Fibroblast of lung (primary cell): ENCODE results near the gene CFHR2. TPM values are rescaled to one million over a fixed set of nuclear protein-coding genes. Genes with fewer than 3 reads are reported as not detected.

Experiments used
- DNase-seq, 2 donors: peaks; one replicate each; pipeline versions ENCODE4 v3.0.0 to v3.0.0-alpha.2; 2010; ENCODE audit warnings: low read depth in 2 of 2
- H2AFZ ChIP-seq: 2 replicates; pipeline ENCODE4 v1.5.1; 2012; ENCODE audit warnings: low read length, control low read depth, inconsistent platforms
- H3K27ac ChIP-seq: 2 replicates; pipeline ENCODE4 v1.5.1; 2011; ENCODE audit warnings: low read length, control low read depth; ENCODE audit not compliant: insufficient read depth
- H3K27me3 ChIP-seq: 2 replicates; pipeline ENCODE4 v1.5.1; 2011; ENCODE audit warnings: mild to moderate bottlenecking, low read length; ENCODE audit not compliant: control insufficient read depth, insufficient read depth
- H3K36me3 ChIP-seq: 2 replicates; pipeline ENCODE4 v1.5.1; 2011; ENCODE audit warnings: low read length; ENCODE audit not compliant: control insufficient read depth, insufficient read depth
- H3K4me1 ChIP-seq: 2 replicates; pipeline ENCODE4 v1.5.1; 2011; ENCODE audit warnings: low read length; ENCODE audit not compliant: control insufficient read depth, insufficient read depth; ENCODE audit errors: extremely low read depth
- H3K4me2 ChIP-seq: 2 replicates; pipeline ENCODE4 v1.5.1; 2011; ENCODE audit warnings: low read length, control low read depth; ENCODE audit not compliant: insufficient read depth; ENCODE audit errors: extremely low read depth
- H3K4me3 ChIP-seq, 4 experiments: fragments of 200-600 bp in 1 of 4; sonication (generic) in 1 of 4; replicated peaks in 1 of 4; 2 replicates each; pipeline ENCODE4 v1.5.1; 2011 to 2016; ENCODE audit warnings: low read length in 4 of 4, low read depth in 3 of 4, mild to moderate bottlenecking in 3 of 4, control low read depth in 2 of 4, inconsistent platforms in 1 of 4, mixed read lengths in 1 of 4; ENCODE audit not compliant: insufficient read depth in 1 of 4; ENCODE audit errors: control extremely low read depth in 1 of 4
- H3K79me2 ChIP-seq: 2 replicates; pipeline ENCODE4 v1.5.1; 2012; ENCODE audit warnings: mild to moderate bottlenecking, low read length, inconsistent platforms; ENCODE audit not compliant: control insufficient read depth, insufficient read depth
- H3K9ac ChIP-seq: 2 replicates; pipeline ENCODE4 v1.5.1; 2011; ENCODE audit warnings: mild to moderate bottlenecking, low read length, control low read depth; ENCODE audit not compliant: insufficient read depth
- H3K9me3 ChIP-seq: 2 replicates; pipeline ENCODE4 v1.5.1; 2012; ENCODE audit warnings: low read depth, low read length; ENCODE audit not compliant: control insufficient read depth, insufficient read depth
- H4K20me1 ChIP-seq: 2 replicates; pipeline ENCODE4 v1.5.1; 2011; ENCODE audit warnings: low read length; ENCODE audit not compliant: control insufficient read depth, insufficient read depth; ENCODE audit errors: extremely low read depth
- EZH2 ChIP-seq: IDR thresholded peaks from 2 replicates; pipeline ENCODE4 v1.5.1; 2012; ENCODE audit warnings: low read length, control low read depth, mild to moderate bottlenecking; ENCODE audit errors: missing control alignments
- polyA plus RNA-seq, 2 donors: library from polyadenylated mRNA; depleted of rRNA in 1 of 2; stranded (reverse) in 1 of 2; unstranded in 1 of 2; fragments of >200 nt; gene quantifications; 2 replicates each; pipeline ENCODE4 v1.2.1, GENCODE V29; 2011 to 2012; ENCODE audit warnings: missing spikeins in 1 of 2
- total RNA-seq: library from RNA; depleted of rRNA; stranded (reverse); fragments of >200 nt; gene quantifications from 2 replicates; pipeline ENCODE4 v1.2.1, GENCODE V29; 2014
- TF ChIP-seq, protein P1 (sequence below), 2 donors: IDR thresholded peaks in 1 of 2; conservative IDR thresholded peaks in 1 of 2; 1 replicate in 1 of 2; 2 replicates in 1 of 2; pipeline ENCODE4 v1.5.1; 2011 to 2012; ENCODE audit warnings: low read length in 2 of 2, control low read depth in 1 of 2, inconsistent platforms in 1 of 2, low read depth in 1 of 2, mild to moderate bottlenecking in 1 of 2

Gene CFHR2
- total and polyA plus RNA-seq, 2 donors (not counting 1 experiment from before 2014, with no cell fraction given), result not detected

GRCh38 chr1:197008861-197009260 is 65.3 kb downstream of the CFHR2 start:
- H3K4me3 ChIP-seq, result no peak overlapping the region
- no peaks in the 10 kb centered on the region for H3K4me1 ChIP-seq
- no peaks in the 10 kb centered on the region for H4K20me1 ChIP-seq
- H3K36me3 ChIP-seq, result no peaks in the 10 kb centered on the region
- no peaks in the 10 kb centered on the region for H3K79me2 ChIP-seq
- H3K27me3 ChIP-seq, result no peaks in the 10 kb centered on the region
- no peak overlapping the region for H3K9ac ChIP-seq
- H3K4me2 ChIP-seq, result no peak overlapping the region
- H2AFZ ChIP-seq, result no peak overlapping the region
- no peaks in the 10 kb centered on the region for H3K9me3 ChIP-seq
- no peak overlapping the region for H3K27ac ChIP-seq
- DNase-seq, result no peak
- TF ChIP-seq, protein P1, sequence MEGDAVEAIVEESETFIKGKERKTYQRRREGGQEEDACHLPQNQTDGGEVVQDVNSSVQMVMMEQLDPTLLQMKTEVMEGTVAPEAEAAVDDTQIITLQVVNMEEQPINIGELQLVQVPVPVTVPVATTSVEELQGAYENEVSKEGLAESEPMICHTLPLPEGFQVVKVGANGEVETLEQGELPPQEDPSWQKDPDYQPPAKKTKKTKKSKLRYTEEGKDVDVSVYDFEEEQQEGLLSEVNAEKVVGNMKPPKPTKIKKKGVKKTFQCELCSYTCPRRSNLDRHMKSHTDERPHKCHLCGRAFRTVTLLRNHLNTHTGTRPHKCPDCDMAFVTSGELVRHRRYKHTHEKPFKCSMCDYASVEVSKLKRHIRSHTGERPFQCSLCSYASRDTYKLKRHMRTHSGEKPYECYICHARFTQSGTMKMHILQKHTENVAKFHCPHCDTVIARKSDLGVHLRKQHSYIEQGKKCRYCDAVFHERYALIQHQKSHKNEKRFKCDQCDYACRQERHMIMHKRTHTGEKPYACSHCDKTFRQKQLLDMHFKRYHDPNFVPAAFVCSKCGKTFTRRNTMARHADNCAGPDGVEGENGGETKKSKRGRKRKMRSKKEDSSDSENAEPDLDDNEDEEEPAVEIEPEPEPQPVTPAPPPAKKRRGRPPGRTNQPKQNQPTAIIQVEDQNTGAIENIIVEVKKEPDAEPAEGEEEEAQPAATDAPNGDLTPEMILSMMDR (conservative IDR thresholded peaks at IDR 0.05 in 1 of 2, IDR thresholded peaks at IDR 0.05 in 1 of 2; ENCODE audit: low read depth in 1 of 2, low read length in 2 of 2), result no peak
- no peak for TF ChIP-seq EZH2

Other genes with a start within 250 kb of the CFHR2 start
- 0.17 and 0.26 TPM in 2 replicates for gene CFHR3, start 168.9 kb upstream of the CFHR2 start, total RNA-seq
- gene CFHR3, start 168.9 kb upstream of the CFHR2 start, polyA plus RNA-seq, result not detected in 2 replicates
- gene CFHR1, start 124.0 kb upstream of the CFHR2 start, total RNA-seq, result under 0.01 and 0.50 TPM in 2 replicates
- gene CFHR1, start 124.0 kb upstream of the CFHR2 start, polyA plus RNA-seq, result 0.12 and 0.20 TPM in 2 replicates
- not detected in 2 replicates for gene CFHR4, start 55.7 kb upstream of the CFHR2 start, total RNA-seq
- 0.06 TPM in 1 of 2 replicates, not detected in the other for gene CFHR4, start 55.7 kb upstream of the CFHR2 start, polyA plus RNA-seq
- gene CFHR5, start 33.8 kb downstream of the CFHR2 start, total RNA-seq, result not detected in 2 replicates
- gene CFHR5, start 33.8 kb downstream of the CFHR2 start, polyA plus RNA-seq, result not detected in 2 replicates
- gene F13B, start 123.5 kb downstream of the CFHR2 start, total RNA-seq, result not detected in 2 replicates
- not detected in 2 replicates for gene F13B, start 123.5 kb downstream of the CFHR2 start, polyA plus RNA-seq
- 1.8 and 9.7 TPM in 2 replicates for gene ASPM, start 202.9 kb downstream of the CFHR2 start, total RNA-seq
- 4.4 and 15.0 TPM in 2 replicates for gene ASPM, start 202.9 kb downstream of the CFHR2 start, polyA plus RNA-seq